ENCODE data around the gene ERGIC3.

- TF ChIP-seq CTCF (IDR thresholded peaks at IDR 0.05) (no peak), ZFX (IDR thresholded peaks at IDR 0.05; ENCODE audit: borderline replicate concordance) (no peak)
These were observed 23.0 kb downstream of the ERGIC3 start for GRCh38 chr20:35564905-35565304.
